HepG2 (cell line): Measurements from ENCODE around the gene ELAPOR1. TPM values are rescaled to one million over a fixed set of nuclear protein-coding genes. Genes with fewer than 3 reads are reported as not detected.

Source experiments
- ARID4A ChIP-seq: sonication (generic); formaldehyde crosslinking; IDR thresholded peaks from 2 replicates; pipeline ENCODE4 v1.5.0; 2020; ENCODE audit warnings: mild to moderate bottlenecking, missing genetic modification reagents, borderline replicate concordance
- ASH2L ChIP-seq: fragments of 300-600, 200-600 bp; sonication (generic); IDR thresholded peaks from 2 replicates; pipeline ENCODE4 v1.7.0; 2017; ENCODE audit warnings: low read depth, mild to moderate bottlenecking, moderate library complexity, mixed read lengths, low read length; ENCODE audit not compliant: insufficient read length
- ATF7 ChIP-seq, 2 experiments: fragments of 450-650 bp in 1 of 2; sonication (generic) in 1 of 2; formaldehyde crosslinking in 1 of 2; IDR thresholded peaks; 2 replicates each; pipeline versions ENCODE4 v1.4.0 to v1.6.1; 2016 to 2020; ENCODE audit warnings: antibody characterized with exemption in 1 of 2, mild to moderate bottlenecking in 1 of 2, missing genetic modification reagents in 1 of 2
- HOXA3 ChIP-seq: sonication (generic); formaldehyde crosslinking; IDR thresholded peaks from 2 replicates; pipeline ENCODE4 v1.5.0; 2020; ENCODE audit warnings: missing genetic modification reagents
- ISX ChIP-seq: sonication (generic); formaldehyde crosslinking; conservative IDR thresholded peaks from 2 replicates; pipeline ENCODE4 v1.5.0; 2020; ENCODE audit warnings: missing genetic modification reagents
- LCORL ChIP-seq, 2 experiments: fragments of 450-650 bp in 1 of 2; sonication (generic) in 1 of 2; formaldehyde crosslinking in 1 of 2; IDR thresholded peaks; 2 replicates each; pipeline versions ENCODE4 v1.5.0 to v1.6.1; 2017 to 2020; ENCODE audit warnings: antibody characterized with exemption in 1 of 2, missing genetic modification reagents in 1 of 2
- RNF2 ChIP-seq: fragments of 450-650 bp; conservative IDR thresholded peaks from 2 replicates; pipeline ENCODE4 v1.6.1; 2016; ENCODE audit warnings: low read depth
- ZBTB34 ChIP-seq: sonication (generic); formaldehyde crosslinking; IDR thresholded peaks from 2 replicates; pipeline ENCODE4 v1.8.0; 2022; ENCODE audit warnings: mild to moderate bottlenecking, missing genetic modification reagents
- ZBTB37 ChIP-seq: sonication (generic); formaldehyde crosslinking; IDR thresholded peaks from 2 replicates; pipeline ENCODE4 v1.4.0; 2020; ENCODE audit warnings: mild to moderate bottlenecking, missing genetic modification reagents
- ZNF33A ChIP-seq: sonication (generic); formaldehyde crosslinking; IDR thresholded peaks from 2 replicates; pipeline ENCODE4 v1.5.1; 2020; ENCODE audit warnings: missing genetic modification reagents, mild to moderate bottlenecking, moderate library complexity, borderline replicate concordance
- polyA plus RNA-seq, 8 experiments: library from polyadenylated mRNA; depleted of rRNA in 3 of 8; stranded (reverse) in 7 of 8; unstranded in 1 of 8; fragments of >200 nt; fragmentation: Illumina TruSeq in 4 of 8; extraction: Trizol in 4 of 8; gene quantifications; 2 replicates each; pipeline versions ENCODE4 v1.2.1 to v1.2.3, GENCODE V29; 2011 to 2016; ENCODE audit warnings: low read depth in 4 of 8, missing spikeins in 1 of 8, mixed read lengths in 1 of 8; ENCODE audit not compliant: insufficient read depth in 1 of 8
- total RNA-seq, 5 experiments: library from RNA; depleted of rRNA; stranded (reverse); fragments of >200 nt; fragmentation: Illumina TruSeq; extraction: Trizol; gene quantifications; 2 replicates each; pipeline ENCODE4 v1.2.3, GENCODE V29; 2016; ENCODE audit warnings: low read depth in 1 of 5

ELAPOR1 gene
- total and polyA plus RNA-seq, 2 of the 13 experiments (the other 11 are each of a cell fraction or from before 2014, with no cell fraction given), result 0.13 to 0.20 TPM

GRCh38 chr1:109149874-109150601 lies 36.1 kb downstream of the ELAPOR1 start (continued):
- TF ChIP-seq LCORL (IDR thresholded peaks at IDR 0.05) (no peak), LCORL (CRISPR knock-in tag; IDR thresholded peaks at IDR 0.05) (peak; percentile 84), ZBTB34 (CRISPR knock-in tag) (no peak), ISX (CRISPR knock-in tag) (no peak), ZNF33A (CRISPR knock-in tag) (no peak), HOXA3 (CRISPR knock-in tag) (0 out of 2 replicates have a peak, but pooled peaks have one; percentile 28), ARID4A (no peak; the same call in 1 of the 2 replicates), ZBTB37 (CRISPR knock-in tag) (0 out of 2 replicates have a peak, but pooled peaks have one; percentile 25), ASH2L (no peak), RNF2 (no peak), ATF7 (IDR thresholded peaks at IDR 0.05) (no peak), ATF7 (CRISPR knock-in tag; IDR thresholded peaks at IDR 0.05) (no peak)
